HepG2 (cell line): ENCODE data around the gene CTNNBIP1. TPM values are rescaled to one million over a fixed set of nuclear protein-coding genes. Genes with fewer than 3 reads are reported as not detected.

Source experiments
- ARID5B ChIP-seq: IDR thresholded peaks from 2 replicates; pipeline ENCODE4 v1.4.0; 2020; ENCODE audit warnings: mild to moderate bottlenecking, missing genetic modification reagents
- DPF2 ChIP-seq: sonication (generic); formaldehyde crosslinking; IDR thresholded peaks from 2 replicates; pipeline ENCODE4 v1.4.0; 2020; ENCODE audit warnings: mild to moderate bottlenecking, low read depth, missing genetic modification reagents, borderline replicate concordance
- GATAD2A ChIP-seq: IDR thresholded peaks from 2 replicates; pipeline ENCODE4 v1.6.1; 2016
- NFRKB ChIP-seq: fragments of 450-650 bp; IDR thresholded peaks from 2 replicates; pipeline ENCODE4 v1.6.1; 2017
- NR2C2 ChIP-seq: sonication (generic); formaldehyde crosslinking; IDR thresholded peaks from 2 replicates; pipeline ENCODE4 v1.4.0; 2020; ENCODE audit warnings: missing genetic modification reagents, mild to moderate bottlenecking, moderate library complexity, borderline replicate concordance
- NR2F2 ChIP-seq: IDR thresholded peaks from 2 replicates; pipeline ENCODE4 v1.6.1; 2012; ENCODE audit warnings: low read depth, inconsistent platforms, borderline replicate concordance
- NR2F6 ChIP-seq, 2 experiments: IDR thresholded peaks; 2 replicates each; pipeline ENCODE4 v1.6.1; 2016; ENCODE audit warnings: antibody characterized with exemption in 1 of 2, mild to moderate bottlenecking in 1 of 2
- PATZ1 ChIP-seq: sonication (generic); formaldehyde crosslinking; IDR thresholded peaks from 2 replicates; pipeline ENCODE4 v1.4.0; 2020; ENCODE audit warnings: missing genetic modification reagents
- PHF21A ChIP-seq: sonication (generic); formaldehyde crosslinking; IDR thresholded peaks from 2 replicates; pipeline ENCODE4 v1.5.0; 2020; ENCODE audit warnings: mild to moderate bottlenecking, missing genetic modification reagents
- RARA ChIP-seq: IDR thresholded peaks from 2 replicates; pipeline ENCODE4 v1.6.1; 2016; ENCODE audit warnings: missing genetic modification reagents, missing compliant biosample characterization
- SOX13 ChIP-seq, 3 experiments: fragments of 450-650 bp in 1 of 3; sonication (generic) in 1 of 3; formaldehyde crosslinking in 1 of 3; IDR thresholded peaks in 2 of 3; conservative IDR thresholded peaks in 1 of 3; 2 replicates each; pipeline versions ENCODE4 v1.5.0 to v1.6.1; 2016 to 2020; ENCODE audit warnings: antibody characterized with exemption in 1 of 3, mild to moderate bottlenecking in 1 of 3, missing compliant biosample characterization in 1 of 3, missing genetic modification reagents in 1 of 3, moderate library complexity in 1 of 3
- SOX5 ChIP-seq: IDR thresholded peaks from 2 replicates; pipeline ENCODE4 v1.6.1; 2016; ENCODE audit warnings: borderline replicate concordance
- YY1 ChIP-seq: IDR thresholded peaks from 2 replicates; pipeline ENCODE4 v1.6.1; 2011; ENCODE audit warnings: low read length, low read depth, moderate library complexity, mild to moderate bottlenecking; ENCODE audit not compliant: insufficient read depth, insufficient replicate concordance
- ZBTB10 ChIP-seq: sonication (generic); formaldehyde crosslinking; IDR thresholded peaks from 2 replicates; pipeline ENCODE4 v1.4.0; 2020; ENCODE audit warnings: missing genetic modification reagents, borderline replicate concordance
- ZNF230 ChIP-seq: sonication (generic); formaldehyde crosslinking; IDR thresholded peaks from 2 replicates; pipeline ENCODE4 v1.4.0; 2020; ENCODE audit warnings: mild to moderate bottlenecking, missing genetic modification reagents
- ZNF687 ChIP-seq: sonication (generic); formaldehyde crosslinking; IDR thresholded peaks from 2 replicates; pipeline ENCODE4 v1.5.1; 2020; ENCODE audit warnings: mild to moderate bottlenecking, missing genetic modification reagents, moderate library complexity
- polyA plus RNA-seq, 8 experiments: library from polyadenylated mRNA; depleted of rRNA in 3 of 8; stranded (reverse) in 7 of 8; unstranded in 1 of 8; fragments of >200 nt; fragmentation: Illumina TruSeq in 4 of 8; extraction: Trizol in 4 of 8; gene quantifications; 2 replicates each; pipeline versions ENCODE4 v1.2.1 to v1.2.3, GENCODE V29; 2011 to 2016; ENCODE audit warnings: low read depth in 4 of 8, missing spikeins in 1 of 8, mixed read lengths in 1 of 8; ENCODE audit not compliant: insufficient read depth in 1 of 8
- total RNA-seq, 5 experiments: library from RNA; depleted of rRNA; stranded (reverse); fragments of >200 nt; fragmentation: Illumina TruSeq; extraction: Trizol; gene quantifications; 2 replicates each; pipeline ENCODE4 v1.2.3, GENCODE V29; 2016; ENCODE audit warnings: low read depth in 1 of 5

The CTNNBIP1 gene
- total and polyA plus RNA-seq, 2 of the 13 experiments (the other 11 are each of a cell fraction or from before 2014, with no cell fraction given), result 71.7 to 83.0 TPM

GRCh38 chr1:9870572-9870971, 39.5 kb downstream of the CTNNBIP1 start (continued):
- peak; percentile 36; the same call in 1 of the 2 replicates for TF ChIP-seq ARID5B (CRISPR knock-in tag)
- no peak for TF ChIP-seq SOX13 (IDR thresholded peaks at IDR 0.05)
- TF ChIP-seq SOX13 (CRISPR knock-in tag; conservative IDR thresholded peaks at IDR 0.05 in 1 of 2, IDR thresholded peaks at IDR 0.05 in 1 of 2), result peak in 1 of 2 experiments; percentile 68; a peak in 1 of 4 replicates
- TF ChIP-seq SOX5, result peak; percentile 53; the same call in 1 of the 2 replicates
- peak; percentile 29; the same call in 1 of the 2 replicates for TF ChIP-seq DPF2 (CRISPR knock-in tag)
- peak; percentile 39; the same call in 1 of the 2 replicates for TF ChIP-seq PHF21A (CRISPR knock-in tag)
- peak; percentile 33; the same call in 1 of the 2 replicates for TF ChIP-seq GATAD2A (CRISPR knock-in tag)
- TF ChIP-seq ZNF687 (CRISPR knock-in tag), result peak; percentile 28; the same call in 1 of the 2 replicates
- no peak for TF ChIP-seq NFRKB
- TF ChIP-seq NR2F2, result peak; percentile 70; the same call in 1 of the 2 replicates
- TF ChIP-seq PATZ1 (CRISPR knock-in tag), result peak; percentile 48; the same call in 1 of the 2 replicates
- peak; percentile 49; the same call in 1 of the 2 replicates for TF ChIP-seq RARA
- TF ChIP-seq ZBTB10, result peak; percentile 23; the same call in 1 of the 2 replicates
- peak; percentile 28 for TF ChIP-seq YY1
- peak; percentile 33; the same call in 1 of the 2 replicates for TF ChIP-seq NR2C2 (CRISPR knock-in tag)
- TF ChIP-seq NR2F6 (IDR thresholded peaks at IDR 0.05), result peak; percentile 86
- TF ChIP-seq NR2F6 (CRISPR knock-in tag; IDR thresholded peaks at IDR 0.05), result peak; percentile 87
- TF ChIP-seq ZNF230 (CRISPR knock-in tag), result no peak
